CD4-positive, alpha-beta T cell treated with Interleukin-2 at 100 ng/mL for 4 hours (primary cell): ENCODE measurements around the gene TMF1.

Experiments used
- DNase-seq: peaks from one replicate; pipeline ENCODE4 v3.0.0-alpha.2; 2020; ENCODE audit warnings: low spot score

TMF1 gene

GRCh38 chr3:69051756-69052471, at the start of gene TMF1:
Gene TMF1, minus strand, starts transcription at chr3:69052333. Its CDS starts 247 bp downstream, at chr3:69052086.
- DNase-seq: peak; percentile 98

- DNase-seq: no peak
Observed at GRCh38 chr3:69099576-69099975, 47.4 kb upstream of the TMF1 start.

GRCh38 chr3:69097407-69098086, 45.4 kb upstream of the TMF1 start:
- no peak for DNase-seq

DNA sequence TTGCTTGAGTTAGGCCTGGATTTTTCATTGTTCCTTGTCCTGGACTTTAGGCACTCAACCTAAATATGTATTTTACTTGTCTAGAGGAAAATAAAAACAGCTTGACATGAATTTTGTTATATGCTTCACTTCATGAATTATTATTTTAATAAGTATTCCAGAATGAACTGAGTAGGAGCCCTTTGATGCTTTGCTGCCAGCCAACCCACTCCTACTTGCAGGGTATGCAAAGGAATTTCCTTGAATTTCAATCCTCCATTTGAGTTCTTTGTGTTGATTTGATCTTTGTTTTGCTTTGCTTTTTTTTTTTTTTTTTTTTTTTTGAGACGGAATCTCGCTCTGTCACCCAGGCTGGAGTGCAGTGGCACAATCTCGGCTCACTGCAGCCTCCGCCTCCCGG, 44.2 kb upstream of the TMF1 start:
- no peak for DNase-seq

DNA sequence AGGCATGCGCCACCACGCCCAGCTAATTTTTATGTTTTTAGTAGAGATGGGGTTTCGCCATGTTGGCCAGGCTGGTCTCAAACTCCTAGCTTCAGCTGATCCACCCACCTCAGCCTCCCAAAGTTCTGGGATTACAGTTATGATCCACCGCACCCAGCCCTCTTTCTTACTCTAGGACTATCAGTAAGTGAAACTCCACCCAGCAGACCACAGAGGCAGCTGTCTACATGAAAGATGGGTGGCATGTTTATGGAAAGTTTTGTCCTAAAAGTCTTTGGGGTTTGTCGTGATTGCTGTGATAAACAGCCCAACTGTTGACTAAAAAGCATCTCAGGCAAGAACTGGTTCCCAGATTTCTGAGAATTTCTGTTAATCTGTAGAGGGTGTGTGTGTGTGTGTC, 43.5 kb upstream of the TMF1 start:
- peak; percentile 54 for DNase-seq

GRCh38 chr3:69094467-69095205, 42.5 kb upstream of the TMF1 start:
- peak; percentile 50 for DNase-seq

GRCh38 chr3:69092030-69092516, 39.9 kb upstream of the TMF1 start:
- peak; percentile 68 for DNase-seq

DNA sequence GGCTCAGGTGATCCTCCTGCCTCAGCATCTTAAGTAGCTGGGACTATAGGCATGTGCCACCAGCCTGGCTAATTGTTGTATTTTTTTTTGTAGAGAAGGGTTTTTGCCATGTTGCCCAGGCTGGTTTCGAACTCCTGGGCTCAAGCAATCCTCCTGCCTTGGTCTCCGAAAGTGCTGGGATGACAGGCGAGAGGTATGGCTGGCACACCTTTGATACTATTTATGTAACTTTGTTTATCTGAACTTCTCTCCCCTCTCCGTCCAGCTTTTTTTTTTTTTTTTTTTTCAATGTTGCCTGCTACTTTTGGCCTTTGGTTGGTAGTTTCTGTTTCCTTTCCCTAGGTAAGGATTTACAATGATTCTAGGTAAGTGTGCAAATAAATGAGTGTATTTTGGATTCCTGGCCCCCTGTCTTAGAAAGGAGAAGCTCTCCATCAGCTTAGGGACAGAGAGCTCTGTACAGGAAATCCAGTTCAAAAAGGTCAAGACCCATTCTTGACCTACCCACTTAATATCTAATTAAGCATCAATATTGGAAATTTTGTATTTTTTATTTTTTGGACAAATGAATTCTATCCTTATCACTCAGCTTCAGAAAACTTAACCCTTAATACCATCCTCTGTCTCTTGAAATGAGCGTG, 39.4 kb upstream of the TMF1 start:
- no peak for DNase-seq

DNA sequence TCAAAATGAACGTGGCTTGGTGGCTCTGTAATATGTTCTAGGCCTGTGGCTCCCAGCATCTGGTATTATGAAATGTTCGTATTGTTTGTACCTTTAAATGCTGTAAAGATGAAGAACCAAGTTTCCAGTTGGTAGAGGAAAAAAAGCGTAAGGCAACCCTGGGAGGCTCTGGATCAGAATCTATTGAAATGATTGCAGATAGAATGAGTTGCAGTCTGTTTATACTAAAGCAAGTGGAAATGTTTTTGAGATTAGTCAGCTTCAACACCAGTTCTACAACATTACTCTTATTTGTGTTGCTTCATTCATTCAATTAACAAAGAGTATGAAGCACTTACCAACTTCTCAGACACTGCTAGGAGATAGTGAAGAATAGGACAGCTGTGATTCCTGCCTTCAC, 37.9 kb upstream of the TMF1 start:
- DNase-seq: no peak

DNA sequence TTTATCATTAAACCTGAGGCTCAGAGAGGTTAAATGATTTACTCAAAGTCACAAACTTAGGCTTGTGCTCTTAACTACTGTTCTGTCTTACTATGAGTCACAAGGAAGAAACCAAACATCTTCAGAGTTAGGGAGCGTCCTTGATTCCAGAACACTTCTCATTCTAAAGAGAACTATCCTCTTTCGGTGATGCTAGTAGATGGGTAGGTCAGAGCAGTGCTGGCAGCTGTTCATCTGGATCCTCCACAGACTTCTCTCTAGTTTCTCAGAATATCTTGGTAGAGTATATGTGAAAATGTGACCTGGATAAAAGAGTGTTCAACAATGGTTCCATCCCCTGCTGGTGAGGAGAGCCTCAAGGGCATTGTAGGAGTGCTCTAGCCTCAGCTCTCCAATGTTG, 35.9 kb upstream of the TMF1 start:
- peak; percentile 42 for DNase-seq

GRCh38 chr3:69087030-69087791, 35.1 kb upstream of the TMF1 start:
- DNase-seq: no peak

DNA sequence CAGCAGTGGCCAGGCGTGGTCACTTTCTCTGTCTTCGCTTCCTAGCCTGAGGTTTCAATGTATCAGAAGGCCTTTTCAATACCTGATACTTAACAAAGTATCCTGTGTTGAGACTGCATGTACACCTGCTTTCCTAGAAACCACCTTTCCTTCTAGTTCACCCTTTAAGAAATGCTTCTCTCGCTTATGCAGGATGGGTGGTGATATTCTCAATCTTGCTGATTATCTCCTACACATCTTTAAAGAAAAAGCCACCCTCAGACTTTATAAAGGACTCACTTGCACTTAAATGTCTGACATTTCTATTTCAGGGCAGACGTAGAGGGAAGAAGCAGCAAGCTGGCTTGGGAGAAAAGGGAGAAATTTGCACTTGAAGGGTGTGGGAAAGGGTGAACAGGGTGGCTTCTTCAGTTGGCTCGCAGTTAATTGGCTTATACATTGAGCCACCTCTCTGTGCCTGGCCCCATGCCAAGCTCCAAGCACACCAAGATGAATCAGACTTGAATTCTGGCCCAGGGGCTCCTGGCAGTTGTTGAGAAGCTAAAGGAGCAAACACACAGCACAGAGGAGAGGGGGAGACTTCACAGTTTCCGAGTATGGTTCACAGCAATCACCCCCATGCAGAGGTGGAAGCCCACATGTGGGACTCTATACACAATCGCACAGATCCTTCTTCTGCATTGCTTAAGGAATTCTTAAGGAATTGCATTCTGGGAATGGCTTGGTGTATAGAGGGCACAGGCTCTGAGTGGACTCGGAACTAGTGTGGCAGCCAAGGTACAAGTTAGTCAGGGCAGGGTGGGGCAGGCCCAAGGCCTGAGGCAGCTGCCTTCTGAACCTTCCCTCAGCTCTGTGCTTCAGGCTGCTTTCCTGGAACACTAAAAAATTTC, 33.9 kb upstream of the TMF1 start:
- DNase-seq: peak; percentile 90

- DNase-seq: no peak
Observed at GRCh38 chr3:69085168-69085832, 33.2 kb upstream of the TMF1 start.

DNA sequence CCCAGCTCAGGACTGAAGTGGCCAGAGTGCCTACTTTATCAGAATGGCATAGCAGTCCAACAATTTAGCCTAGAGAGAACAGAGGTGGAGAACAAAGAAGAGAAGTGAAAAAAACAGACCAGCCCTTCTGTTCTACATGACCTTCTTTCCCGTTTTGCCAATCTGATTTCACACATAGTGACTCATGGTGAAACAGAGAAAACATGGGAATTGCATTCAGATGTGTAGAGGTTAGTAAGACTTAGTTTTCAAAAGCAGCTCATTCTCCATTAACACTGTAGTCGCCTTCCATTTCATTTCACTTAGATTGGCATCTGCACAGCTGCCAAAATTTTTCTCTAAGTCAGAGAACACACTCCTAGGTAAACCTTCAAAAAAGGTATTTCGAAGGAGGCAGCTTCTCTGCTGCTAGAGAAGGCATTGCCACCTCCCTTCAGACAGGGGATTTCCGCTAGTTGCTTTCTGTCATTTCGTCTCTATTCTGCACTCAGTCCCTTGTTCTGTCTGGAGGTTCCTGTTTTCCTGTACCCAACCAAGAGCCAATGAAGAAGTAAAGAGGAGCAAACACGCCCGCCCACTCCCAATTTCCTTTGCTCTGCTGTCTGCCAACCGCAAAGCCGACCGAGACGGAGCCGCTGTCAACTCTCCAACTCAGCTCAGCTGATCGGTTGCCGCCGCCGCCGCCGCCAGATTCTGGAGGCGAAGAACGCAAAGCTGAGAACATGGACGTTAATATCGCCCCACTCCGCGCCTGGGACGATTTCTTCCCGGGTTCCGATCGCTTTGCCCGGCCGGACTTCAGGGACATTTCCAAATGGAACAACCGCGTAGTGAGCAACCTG, 32.4 kb upstream of the TMF1 start, which contains the start of gene ARL6IP5:
Gene ARL6IP5 (plus strand): TSS at position 612 of the 842 bp plus-strand sequence. CDS start 111 bp downstream, at position 723.
- DNase-seq: peak; percentile 94

DNA sequence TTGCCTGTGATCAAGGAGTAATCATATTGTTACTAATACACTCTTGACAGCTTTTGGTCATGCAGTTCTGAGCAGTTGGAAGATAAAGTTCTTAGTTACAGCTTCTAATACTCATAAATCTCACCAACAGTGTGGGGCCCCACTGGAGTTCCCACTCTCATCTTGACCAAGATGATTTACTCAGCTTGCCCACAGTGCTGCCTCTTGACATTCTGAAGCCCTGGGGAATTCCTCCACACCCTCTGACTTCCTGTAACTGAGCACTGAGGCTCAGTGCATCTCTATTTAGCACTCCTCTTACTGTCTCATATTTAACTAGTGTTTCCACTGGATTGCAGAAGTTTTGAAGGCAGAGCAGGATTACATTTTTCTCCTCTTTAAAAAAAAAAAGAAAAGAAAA, 30.7 kb upstream of the TMF1 start:
- DNase-seq: peak; percentile 87

- DNase-seq: peak; percentile 52
Observed at GRCh38 chr3:69082361-69082760, 30.2 kb upstream of the TMF1 start.

DNA sequence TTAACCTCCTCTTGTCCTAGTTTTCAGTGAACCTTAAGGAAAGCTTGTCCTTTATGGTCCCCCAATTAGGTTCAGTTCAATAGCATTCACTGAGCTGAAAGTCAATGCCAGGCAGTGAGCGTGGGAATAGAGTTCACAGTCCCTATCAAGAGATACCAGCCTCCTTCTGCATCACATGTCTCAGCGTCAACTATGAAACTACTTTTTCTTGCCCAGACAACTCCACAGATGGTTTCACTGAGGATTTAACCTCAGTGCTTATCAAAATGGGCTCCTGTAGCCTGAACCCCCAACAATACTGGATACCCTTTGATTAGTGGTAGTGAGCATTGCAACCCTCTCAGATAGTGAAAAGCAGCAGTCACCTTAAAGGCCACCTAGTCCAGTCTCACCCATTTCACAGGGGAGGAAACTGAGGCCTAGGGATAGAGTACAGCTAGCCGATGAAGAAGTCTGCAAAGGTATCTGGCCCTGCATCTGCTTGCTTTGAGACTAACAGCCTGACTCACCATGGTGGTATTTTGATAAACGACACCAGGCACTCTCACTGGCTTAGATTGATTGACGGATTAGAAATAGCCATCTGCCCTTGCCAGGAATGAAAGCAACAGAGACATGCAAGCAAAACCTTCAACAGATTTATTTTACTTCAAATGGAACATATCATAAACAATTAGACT, 29.6 kb upstream of the TMF1 start:
- DNase-seq: peak; percentile 37

DNA sequence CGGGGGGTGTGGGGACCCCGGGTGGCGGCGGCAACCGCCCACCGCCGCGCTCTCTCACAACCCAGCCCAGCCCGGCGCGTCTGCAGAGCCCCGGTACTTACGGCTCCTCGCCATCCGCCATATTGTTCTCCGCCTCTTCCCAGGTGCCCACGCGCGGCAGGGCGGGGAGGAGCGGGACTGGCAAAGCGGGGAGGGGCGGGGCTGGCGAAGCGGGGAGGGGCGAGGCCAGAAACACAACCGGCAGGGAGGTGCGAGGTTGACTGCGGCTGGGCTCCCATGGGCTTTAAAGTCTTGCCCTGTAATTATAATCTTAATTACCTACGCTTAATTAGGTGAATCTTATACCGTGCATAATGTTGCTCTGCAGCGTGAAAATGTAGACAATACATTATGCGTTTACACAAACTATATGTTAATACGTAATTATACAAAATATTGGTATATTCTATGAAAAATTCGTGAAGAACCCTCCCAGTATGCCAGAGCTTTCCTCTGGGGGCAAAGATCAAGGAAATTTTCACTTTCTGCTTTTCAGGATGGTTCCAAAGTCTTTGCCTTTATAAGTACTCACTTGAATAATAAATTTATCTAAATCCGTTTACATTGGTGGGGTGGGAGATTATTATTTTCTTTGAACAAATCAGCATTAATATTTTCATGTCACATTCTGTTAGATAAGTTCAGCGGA, 28.2 kb upstream of the TMF1 start, which contains the start of gene UBA3:
Gene UBA3 (minus strand): TSS at position 133 of the 688 bp plus-strand sequence. CDS start 12 bp downstream, at position 121.
- DNase-seq: peak; percentile 90
